Spleen (tissue), 7 donors: ENCODE results near the gene CLEC10A.

Source experiments
- POLR2A ChIP-seq, 3 donors: fragments of 450-650 bp; IDR thresholded peaks; one replicate each; pipeline ENCODE4 v1.5.1; 2017; ENCODE audit warnings: antibody characterized with exemption in 3 of 3, mild to moderate bottlenecking in 1 of 3
- POLR2AphosphoS5 ChIP-seq, 3 donors: sonication (generic); formaldehyde crosslinking; IDR thresholded peaks; one replicate each; pipeline ENCODE4 v1.5.1; 2017; ENCODE audit warnings: antibody characterized with exemption in 3 of 3
- TF ChIP-seq, protein P1 (sequence below), 11 experiments: fragments of 200-600 bp in 7 of 11; fragments of 450-650 bp in 4 of 11; sonication (generic) in 4 of 11; IDR thresholded peaks in 8 of 11; conservative IDR thresholded peaks in 3 of 11; 1 replicate in 7 of 11; 2 replicates in 4 of 11; pipeline versions ENCODE4 v1.4.0 to v1.8.0; 2016 to 2021; ENCODE audit warnings: antibody characterized with exemption in 11 of 11, inconsistent platforms in 4 of 11, mild to moderate bottlenecking in 1 of 11
- donor health status: DM: no; HTN: no; CAD: no; lungs with moderate emphysema.
- donor health status: DM: no; HTN: no; CAD: no.
- donor health status: DM: no; HTN: no; CAD: no.

- TF ChIP-seq POLR2A (IDR thresholded peaks at IDR 0.05) (no peak), POLR2AphosphoS5 (IDR thresholded peaks at IDR 0.05) (no peak)
- TF ChIP-seq, protein P1, sequence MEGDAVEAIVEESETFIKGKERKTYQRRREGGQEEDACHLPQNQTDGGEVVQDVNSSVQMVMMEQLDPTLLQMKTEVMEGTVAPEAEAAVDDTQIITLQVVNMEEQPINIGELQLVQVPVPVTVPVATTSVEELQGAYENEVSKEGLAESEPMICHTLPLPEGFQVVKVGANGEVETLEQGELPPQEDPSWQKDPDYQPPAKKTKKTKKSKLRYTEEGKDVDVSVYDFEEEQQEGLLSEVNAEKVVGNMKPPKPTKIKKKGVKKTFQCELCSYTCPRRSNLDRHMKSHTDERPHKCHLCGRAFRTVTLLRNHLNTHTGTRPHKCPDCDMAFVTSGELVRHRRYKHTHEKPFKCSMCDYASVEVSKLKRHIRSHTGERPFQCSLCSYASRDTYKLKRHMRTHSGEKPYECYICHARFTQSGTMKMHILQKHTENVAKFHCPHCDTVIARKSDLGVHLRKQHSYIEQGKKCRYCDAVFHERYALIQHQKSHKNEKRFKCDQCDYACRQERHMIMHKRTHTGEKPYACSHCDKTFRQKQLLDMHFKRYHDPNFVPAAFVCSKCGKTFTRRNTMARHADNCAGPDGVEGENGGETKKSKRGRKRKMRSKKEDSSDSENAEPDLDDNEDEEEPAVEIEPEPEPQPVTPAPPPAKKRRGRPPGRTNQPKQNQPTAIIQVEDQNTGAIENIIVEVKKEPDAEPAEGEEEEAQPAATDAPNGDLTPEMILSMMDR (IDR thresholded peaks at IDR 0.05 in 8 of 11, conservative IDR thresholded peaks at IDR 0.05 in 3 of 11) = no peak
Observed at GRCh38 chr17:7128160-7128559, 48.1 kb upstream of the CLEC10A start.
